Activated CD4-positive, alpha-beta T cell treated with anti-CD3 and anti-CD28 coated beads, Interleukin-2, amount 10 ng/mL, durations not matched to agents 24 days and 14 days (primary cell): ENCODE measurements around the gene ATP5IF1. TPM values are rescaled to one million over a fixed set of nuclear protein-coding genes. Genes with fewer than 3 reads are reported as not detected.

ENCODE experiments used
- DNase-seq: peaks from one replicate; pipeline ENCODE4 v3.0.0; 2022
- H3K27ac Mint-ChIP-seq: one replicate; pipeline ENCODE4 v1.8.0; 2022; ENCODE audit warnings: mild to moderate bottlenecking, mixed read lengths
- H3K27me3 Mint-ChIP-seq: one replicate; pipeline ENCODE4 v1.8.0; 2022; ENCODE audit warnings: mixed read lengths
- H3K36me3 Mint-ChIP-seq: one replicate; pipeline ENCODE4 v1.8.0; 2022; ENCODE audit warnings: low read depth, mild to moderate bottlenecking, mixed read lengths
- H3K4me1 Mint-ChIP-seq: one replicate; pipeline ENCODE4 v1.8.0; 2021; ENCODE audit warnings: mixed read lengths
- H3K4me3 Mint-ChIP-seq: one replicate; pipeline ENCODE4 v1.8.0; 2022; ENCODE audit warnings: mild to moderate bottlenecking, moderate library complexity, mixed read lengths
- H3K9me3 Mint-ChIP-seq: one replicate; pipeline ENCODE4 v1.8.0; 2021; ENCODE audit warnings: mixed read lengths
- intact Hi-C: fragments of 100-400 bp; cut with micrococcal nuclease; formaldehyde crosslinking; loops from one replicate; pipeline ENCODE4 v1.15.1; 2023
- total RNA-seq: library from RNA; stranded (reverse); gene quantifications from 2 replicates; pipeline ENCODE4 v1.2.3, GENCODE V29; 2022

ATP5IF1 gene
- 139 and 142 TPM in 2 replicates for total RNA-seq

DNA sequence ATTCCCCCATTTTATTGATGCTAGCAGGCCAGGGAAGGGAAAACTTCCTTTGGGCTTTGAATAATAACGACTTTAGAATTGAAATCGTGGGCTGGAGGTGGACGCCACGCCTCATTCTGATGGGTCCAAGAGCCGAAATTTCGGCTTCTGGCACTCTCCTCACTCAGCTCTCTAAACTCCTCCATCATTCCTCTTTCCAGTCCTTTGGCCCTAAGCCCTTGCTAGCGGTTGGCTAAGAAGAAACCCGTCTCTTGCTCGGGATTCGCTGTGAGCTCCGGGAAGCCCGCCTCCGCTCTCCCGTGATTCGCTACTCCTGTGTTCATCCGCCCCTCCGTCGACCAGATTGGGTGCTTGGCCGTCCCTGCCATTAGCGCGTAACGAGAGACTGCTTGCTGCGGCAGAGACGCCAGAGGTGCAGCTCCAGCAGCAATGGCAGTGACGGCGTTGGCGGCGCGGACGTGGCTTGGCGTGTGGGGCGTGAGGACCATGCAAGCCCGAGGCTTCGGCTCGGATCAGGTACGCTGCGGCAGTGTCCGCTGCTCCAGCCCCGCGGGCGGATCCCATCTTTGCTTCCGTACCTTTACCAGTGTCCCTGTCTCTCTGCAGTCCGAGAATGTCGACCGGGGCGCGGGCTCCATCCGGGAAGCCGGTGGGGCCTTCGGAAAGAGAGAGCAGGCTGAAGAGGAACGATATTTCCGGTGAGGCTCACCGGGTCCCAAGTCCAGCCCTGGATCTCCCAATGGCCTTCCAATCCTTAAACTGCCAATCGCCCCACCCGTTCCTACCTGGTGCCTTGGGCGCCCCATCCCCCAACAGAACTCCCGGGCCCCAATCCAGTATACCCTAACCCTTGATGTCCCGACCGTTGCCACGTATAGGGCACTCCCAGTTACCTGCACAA, at the start of gene ATP5IF1:
Gene ATP5IF1, plus strand, starts transcription at position 370 of the 901 bp plus-strand sequence. Its CDS starts 60 bp downstream, at position 430.
- intact Hi-C loops: loop anchor here (1.0 kb wide), 2 partner anchors 10 to 23 kb away; partner anchors contain the start of gene SESN2

DNA sequence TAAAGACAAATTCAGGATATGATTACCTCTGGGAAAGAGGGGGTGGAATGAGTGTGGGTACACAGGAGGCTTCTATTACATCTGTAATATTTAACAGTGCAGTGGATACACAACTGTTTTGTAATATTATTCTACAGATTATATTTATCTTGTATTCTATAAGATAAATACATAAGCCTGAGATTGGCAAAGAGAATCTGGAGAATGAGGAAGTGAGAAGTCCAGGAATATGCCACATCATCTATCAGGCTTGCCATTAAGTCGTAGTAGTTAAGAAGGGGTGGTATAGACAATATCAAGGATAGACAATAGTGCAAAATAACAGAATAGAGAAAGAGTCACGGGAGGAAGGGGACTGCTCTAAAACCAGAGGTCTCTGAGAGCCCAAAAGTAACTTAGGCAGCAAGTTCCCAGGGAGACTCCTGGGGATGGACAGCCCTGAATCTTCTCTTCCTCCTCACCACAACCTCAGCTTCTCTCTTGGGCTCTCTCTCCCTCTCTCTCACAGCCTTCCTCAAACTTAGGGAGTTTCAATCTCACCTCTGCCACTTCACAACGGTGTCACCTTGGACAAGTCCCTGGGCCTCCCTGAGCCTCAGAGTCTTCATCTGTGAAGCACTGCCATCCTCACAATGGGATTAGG, 45.5 kb upstream of the ATP5IF1 start:
- Mint-ChIP-seq H3K36me3 (peaks cover 4% of the 10 kb centered on the region), H3K27me3 (peaks cover 25% of the 10 kb centered on the region), H3K4me1 (peaks cover 4% of the 10 kb centered on the region), H3K27ac (no peak overlapping the region), H3K9me3 (no peaks in the 10 kb centered on the region), H3K4me3 (no peak overlapping the region)
- DNase-seq: no peak
- intact Hi-C loops: no loop called here

More for the DNA sequence above, at the start of gene ATP5IF1:
- Mint-ChIP-seq H3K9me3 (no peaks in the 10 kb centered on the region), H3K4me1 (peaks cover 11% of the 10 kb centered on the region), H3K27me3 (no peaks in the 10 kb centered on the region), H3K36me3 (peaks cover 5% of the 10 kb centered on the region), H3K4me3 (no peak within 1 kb of the TSS), H3K27ac (no peak within 1 kb of the TSS)
- peak; percentile 98 for DNase-seq

DNA sequence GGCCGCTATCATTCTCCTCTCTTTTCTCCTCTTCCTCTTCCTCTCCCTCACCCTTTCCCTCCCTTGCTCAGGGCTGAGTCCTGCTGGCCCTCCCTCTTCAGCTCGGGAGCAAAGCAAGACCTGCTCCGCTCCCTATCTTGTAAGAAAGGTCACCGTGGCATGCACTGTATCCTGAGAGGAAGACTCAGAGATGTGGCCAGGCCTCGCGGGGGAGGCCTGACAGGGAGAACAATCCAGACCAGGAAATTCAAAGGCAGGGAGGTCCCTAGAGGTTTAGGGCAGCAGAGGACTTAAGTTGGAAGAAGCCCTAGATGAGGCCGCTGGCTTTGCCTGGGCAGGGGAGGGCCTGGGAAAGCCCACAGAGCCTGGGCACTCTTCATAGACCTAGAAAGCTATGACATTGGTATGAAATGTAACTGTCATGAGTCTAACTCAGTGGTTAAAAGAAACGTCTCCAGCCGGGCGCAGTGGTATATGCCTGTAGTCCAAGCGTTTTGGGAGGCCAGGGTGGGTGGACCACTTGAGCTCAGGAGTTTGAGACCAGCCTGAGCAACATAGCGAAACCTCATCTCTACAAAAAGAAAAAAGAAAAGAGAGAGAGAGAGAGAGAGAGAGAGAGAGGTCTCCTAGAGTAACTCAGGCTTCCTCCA, 44.8 kb upstream of the ATP5IF1 start:
- no peak overlapping the region for H3K4me3 Mint-ChIP-seq
- no peaks in the 10 kb centered on the region for H3K9me3 Mint-ChIP-seq
- peaks cover 21% of the 10 kb centered on the region for H3K27me3 Mint-ChIP-seq
- H3K36me3 Mint-ChIP-seq: peaks cover 4% of the 10 kb centered on the region
- intact Hi-C loops: no loop called here
- H3K4me1 Mint-ChIP-seq: peaks cover 4% of the 10 kb centered on the region
- no peak overlapping the region for H3K27ac Mint-ChIP-seq
- no peak for DNase-seq

DNA sequence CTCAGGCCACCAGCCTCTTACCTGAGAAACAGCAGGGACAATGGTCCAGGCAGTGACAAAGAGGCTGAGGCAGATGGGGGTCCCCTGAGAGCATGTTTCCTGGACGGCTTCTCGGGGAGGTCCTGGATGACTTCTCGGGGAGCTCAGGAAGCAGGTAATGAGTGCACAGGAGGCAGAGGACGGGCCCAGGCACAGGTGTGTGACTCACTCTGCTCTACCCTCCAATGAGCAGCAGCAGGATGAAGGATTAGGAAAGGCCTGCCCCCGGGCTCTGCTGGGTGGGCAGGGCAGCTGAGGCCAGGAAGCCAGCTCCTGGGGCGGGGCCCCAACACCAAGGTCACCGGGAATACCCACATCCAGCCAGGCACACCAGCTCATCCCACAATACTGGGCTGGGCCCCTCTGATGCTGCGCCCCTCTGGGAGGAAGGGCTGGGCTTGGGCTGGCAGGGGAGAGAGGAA, 42.2 kb upstream of the ATP5IF1 start:
- Mint-ChIP-seq H3K27me3 (peaks cover 9% of the 10 kb centered on the region), H3K27ac (no peak overlapping the region), H3K36me3 (peaks cover 26% of the 10 kb centered on the region), H3K9me3 (no peaks in the 10 kb centered on the region), H3K4me3 (no peak overlapping the region), H3K4me1 (peaks cover 20% of the 10 kb centered on the region)
- DNase-seq: no peak
- intact Hi-C loops: no loop called here

DNA sequence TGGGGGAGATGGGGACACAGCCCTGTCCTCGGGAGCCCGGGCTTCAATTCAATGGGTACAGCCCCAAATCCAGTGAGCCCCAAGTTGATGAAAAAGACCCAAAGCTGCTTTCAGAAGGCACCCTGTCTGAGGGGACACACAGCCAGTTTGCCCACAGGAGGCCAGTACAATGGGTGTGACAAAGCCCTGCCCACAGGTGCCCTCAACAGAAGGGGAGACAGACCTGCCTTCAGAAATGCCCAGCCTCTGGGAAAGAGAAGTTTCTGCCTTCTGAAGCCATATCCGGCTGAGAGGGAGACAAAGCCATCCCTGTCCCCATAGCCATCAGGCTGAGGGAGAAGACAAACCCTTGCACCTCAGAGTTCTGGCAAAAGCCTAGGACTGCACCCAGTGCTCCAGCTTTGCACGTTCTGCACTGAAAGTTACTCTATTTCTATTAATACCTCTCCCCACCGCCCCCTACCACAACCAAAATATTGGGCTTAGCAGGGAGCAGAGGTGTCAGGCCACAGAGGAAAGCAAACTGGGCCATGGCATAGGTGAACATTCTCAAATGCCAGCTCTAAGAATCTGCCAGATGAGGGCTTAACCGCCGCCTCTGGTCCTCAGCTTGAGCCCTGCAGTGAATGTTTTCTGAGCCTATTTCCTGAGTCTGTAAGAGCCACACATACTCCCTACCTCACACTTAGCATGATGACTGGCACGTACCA, 41.4 kb upstream of the ATP5IF1 start:
- no peak overlapping the region for H3K4me3 Mint-ChIP-seq
- peaks cover 8% of the 10 kb centered on the region for H3K27me3 Mint-ChIP-seq
- DNase-seq: no peak
- H3K9me3 Mint-ChIP-seq: peaks cover 6% of the 10 kb centered on the region
- intact Hi-C loops: no loop called here
- peaks cover 27% of the 10 kb centered on the region for H3K4me1 Mint-ChIP-seq
- peaks cover 34% of the 10 kb centered on the region for H3K36me3 Mint-ChIP-seq
- H3K27ac Mint-ChIP-seq: no peak overlapping the region

DNA sequence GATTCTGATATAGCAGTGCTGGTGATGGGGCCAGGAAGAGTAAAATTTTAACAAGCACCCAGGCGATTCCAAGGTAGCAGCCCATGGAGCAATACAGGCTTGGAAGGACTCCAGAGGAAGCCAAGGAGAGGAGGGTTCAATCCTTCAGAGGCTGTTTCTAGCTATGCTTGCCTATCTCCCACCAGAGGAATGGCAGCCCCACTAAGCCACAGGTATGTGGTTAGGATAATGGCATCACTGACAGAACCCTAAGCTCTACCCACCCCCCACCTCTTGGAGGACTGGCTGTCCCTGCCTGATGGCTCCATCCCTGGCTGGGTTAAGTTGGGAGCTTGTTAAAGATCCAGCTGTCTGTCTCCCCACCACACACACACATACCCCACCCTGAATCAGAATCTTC, 40.1 kb upstream of the ATP5IF1 start:
- Mint-ChIP-seq H3K36me3 (peaks cover 45% of the 10 kb centered on the region), H3K4me3 (no peak overlapping the region), H3K27ac (no peak overlapping the region), H3K9me3 (peaks cover 6% of the 10 kb centered on the region), H3K4me1 (peaks cover 37% of the 10 kb centered on the region), H3K27me3 (peaks cover 4% of the 10 kb centered on the region)
- no peak for DNase-seq
- intact Hi-C loops: no loop called here

DNA sequence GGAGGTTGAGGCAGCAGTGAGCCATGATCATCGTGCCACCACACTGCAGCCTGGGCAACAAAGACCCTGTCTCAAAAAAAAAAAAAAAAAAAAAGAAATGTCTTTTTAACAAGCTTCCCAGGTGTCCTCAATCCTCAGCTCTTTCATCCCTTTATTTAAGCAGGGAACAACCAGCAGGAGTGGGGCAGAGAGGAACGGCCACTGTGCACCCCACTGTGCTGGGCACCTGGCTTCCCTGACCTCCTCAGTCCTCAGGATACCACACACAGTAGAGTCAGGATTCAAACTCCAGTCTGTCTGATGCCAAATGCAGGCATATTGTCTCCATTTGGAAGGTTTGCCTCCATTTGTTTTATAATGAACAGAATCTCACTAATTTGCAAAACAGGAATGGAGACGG, 39.6 kb upstream of the ATP5IF1 start:
- Mint-ChIP-seq H3K4me1 (peaks cover 41% of the 10 kb centered on the region), H3K36me3 (peaks cover 51% of the 10 kb centered on the region), H3K9me3 (peaks cover 6% of the 10 kb centered on the region), H3K27ac (no peak overlapping the region), H3K4me3 (no peak overlapping the region), H3K27me3 (peaks cover 2% of the 10 kb centered on the region)
- intact Hi-C loops: no loop called here
- DNase-seq: no peak

DNA sequence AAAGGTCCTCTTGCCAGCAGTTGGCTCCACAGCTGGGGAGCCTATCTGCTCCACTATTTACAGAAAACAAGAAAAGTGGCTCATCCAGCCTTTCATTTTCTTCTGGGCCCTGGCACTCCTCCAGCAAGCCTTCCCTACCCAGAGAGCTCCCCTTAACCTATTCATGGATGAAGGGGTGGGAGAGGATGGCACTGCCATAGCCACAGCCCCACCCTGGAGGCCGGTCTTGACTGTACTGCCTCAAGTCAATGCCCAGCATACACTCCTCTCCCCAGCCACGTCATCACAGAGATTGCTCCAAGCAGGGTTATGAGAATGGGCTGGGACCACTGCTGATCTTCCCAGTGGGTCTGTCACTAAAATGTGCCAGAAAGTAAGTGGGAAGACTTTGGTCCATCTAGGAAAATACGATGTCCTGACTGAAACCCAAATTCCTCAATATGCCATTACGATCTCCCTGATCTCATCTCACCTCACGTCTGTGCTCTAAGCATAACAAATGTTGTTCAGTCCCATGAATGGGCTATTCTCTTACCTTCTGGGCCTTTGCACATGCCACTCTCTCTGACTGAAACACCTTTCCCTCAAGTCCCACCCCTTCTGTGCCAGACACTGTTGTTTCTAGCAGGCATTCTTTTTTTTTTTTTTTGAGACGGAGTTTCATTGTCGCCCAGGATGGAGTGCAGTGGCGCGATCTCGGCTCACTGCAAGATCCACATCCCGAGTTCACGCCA, 38.1 kb upstream of the ATP5IF1 start:
- intact Hi-C loops: no loop called here

DNA sequence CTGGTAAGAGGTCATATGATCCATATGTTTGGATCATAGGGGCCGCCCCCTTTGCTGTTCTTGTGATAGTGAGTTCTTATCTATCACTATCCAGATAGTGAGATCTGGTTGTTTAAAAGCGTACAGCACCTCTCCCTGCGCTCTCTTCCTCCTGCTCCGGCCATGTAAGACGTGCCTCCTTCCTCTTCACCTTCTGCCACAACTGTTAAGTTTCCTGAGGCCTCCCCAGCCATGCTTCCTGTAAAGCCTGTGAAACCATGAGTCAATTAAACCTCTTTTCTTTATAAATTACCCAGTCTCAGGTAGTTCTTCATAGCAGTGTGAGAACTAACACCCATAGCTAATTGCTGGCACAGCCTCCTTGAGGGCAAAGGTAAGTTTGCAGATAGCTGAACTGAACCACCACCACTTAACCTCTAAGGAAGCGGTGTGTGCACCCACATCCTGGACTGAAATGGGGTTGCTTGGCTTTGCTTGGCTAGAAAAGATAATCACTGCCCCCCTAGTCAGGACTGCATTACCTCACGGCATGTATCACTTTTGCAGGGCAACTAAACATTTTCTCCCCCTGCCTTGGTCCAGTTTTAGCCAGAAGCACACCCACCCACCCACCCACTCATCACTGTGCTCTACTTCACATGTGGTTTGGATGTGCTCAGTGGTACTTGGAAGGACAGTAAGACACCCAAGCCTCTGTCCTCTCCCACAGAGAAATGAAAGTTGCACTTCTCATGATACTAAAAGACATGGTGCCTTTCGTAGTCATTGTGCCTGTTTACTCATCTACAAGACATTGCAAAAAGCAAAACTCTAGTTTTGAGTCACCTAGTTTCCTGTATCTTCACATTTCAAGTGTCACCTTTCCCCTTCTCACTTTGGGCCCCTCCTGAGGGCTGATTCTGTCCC, 36.3 kb upstream of the ATP5IF1 start:
- Mint-ChIP-seq H3K27me3 (no peaks in the 10 kb centered on the region), H3K4me3 (peak overlapping the region; percentile 73), H3K9me3 (peaks cover 6% of the 10 kb centered on the region), H3K4me1 (peaks cover 42% of the 10 kb centered on the region), H3K27ac (peak overlapping the region; percentile 90), H3K36me3 (peaks cover 74% of the 10 kb centered on the region)
- peak; percentile 93 for DNase-seq
- intact Hi-C loops: loop anchor here (1.0 to 2.0 kb wide), 7 partner anchors 30 to 143 kb away; partner anchors contain the start of genes DNAJC8 and EYA3

More for the DNA sequence above, 38.1 kb upstream of the ATP5IF1 start:
- Mint-ChIP-seq H3K27me3 (peaks cover 2% of the 10 kb centered on the region), H3K4me1 (peaks cover 42% of the 10 kb centered on the region), H3K36me3 (peaks cover 62% of the 10 kb centered on the region), H3K9me3 (peaks cover 6% of the 10 kb centered on the region), H3K4me3 (peak overlapping the region; percentile 27), H3K27ac (no peak overlapping the region)
- no peak for DNase-seq

DNA sequence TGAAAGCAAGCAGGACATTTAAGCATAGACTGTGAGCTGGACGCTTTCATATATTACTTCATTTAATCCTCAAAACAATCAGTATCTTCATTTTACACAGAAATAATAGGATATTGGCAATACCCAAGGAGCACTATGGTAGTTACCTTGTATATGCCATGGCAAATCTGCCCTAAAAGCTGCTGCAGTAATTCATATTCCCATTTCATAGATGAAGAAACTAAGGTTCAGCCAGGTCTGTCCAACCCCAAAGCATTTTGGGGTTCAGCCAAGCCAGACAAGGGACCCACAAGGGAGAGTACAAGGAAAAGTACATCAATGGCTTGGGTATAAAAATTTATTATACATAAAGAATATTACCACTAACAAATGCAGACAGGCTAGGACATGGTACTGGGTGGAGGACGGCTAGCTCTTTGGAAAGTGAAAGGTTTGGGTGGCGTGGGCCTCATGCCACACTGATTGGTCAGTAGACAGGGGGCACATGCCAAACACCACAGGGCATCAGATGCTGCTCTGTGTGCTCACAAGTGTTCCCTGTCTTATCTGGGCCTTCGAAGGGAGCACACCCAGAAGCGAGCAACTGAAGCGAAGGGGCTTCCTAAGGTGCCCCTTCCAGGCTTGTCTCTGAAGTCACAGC, 35.6 kb upstream of the ATP5IF1 start:
- Mint-ChIP-seq H3K9me3 (peaks cover 6% of the 10 kb centered on the region), H3K4me3 (peak overlapping the region; percentile 69), H3K27ac (peak overlapping the region; percentile 90), H3K27me3 (no peaks in the 10 kb centered on the region), H3K36me3 (peaks cover 82% of the 10 kb centered on the region), H3K4me1 (peaks cover 42% of the 10 kb centered on the region)
- intact Hi-C loops: loop anchor here (1.0 to 2.0 kb wide), 6 partner anchors 32 to 144 kb away; partner anchors contain the start of genes DNAJC8 and EYA3
- DNase-seq: no peak

DNA sequence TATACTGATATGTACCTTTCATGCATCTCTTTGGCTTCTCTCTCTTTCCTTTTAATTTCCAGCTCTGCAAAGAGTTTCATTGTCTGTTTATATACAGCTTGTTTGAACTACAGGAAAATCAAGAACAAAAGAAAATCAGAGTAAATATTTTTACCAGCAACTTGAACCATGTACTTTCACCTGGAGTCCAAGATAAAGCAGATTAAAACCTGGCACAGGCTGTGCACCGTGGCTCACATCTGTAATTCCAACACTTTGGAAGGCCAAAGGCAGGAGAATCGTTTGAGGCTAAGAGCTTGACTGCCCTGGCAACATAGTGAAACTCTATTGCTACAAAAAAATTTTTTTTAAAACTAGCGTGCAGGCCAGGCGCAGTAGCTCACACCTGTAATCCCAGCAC, 30.7 kb upstream of the ATP5IF1 start:
- Mint-ChIP-seq H3K27ac (no peak overlapping the region), H3K27me3 (no peaks in the 10 kb centered on the region), H3K4me1 (peaks cover 15% of the 10 kb centered on the region), H3K4me3 (no peak overlapping the region), H3K36me3 (peaks cover 73% of the 10 kb centered on the region), H3K9me3 (no peaks in the 10 kb centered on the region)
- intact Hi-C loops: no loop called here
- no peak for DNase-seq
